Measurements from ENCODE around the gene USH1G.
"Not testable (repeated sequence)": the region's sequence is repeated elsewhere in the genome, so short reads cannot be mapped to it uniquely, and the experiment has no call there.

Gene USH1G

DNA sequence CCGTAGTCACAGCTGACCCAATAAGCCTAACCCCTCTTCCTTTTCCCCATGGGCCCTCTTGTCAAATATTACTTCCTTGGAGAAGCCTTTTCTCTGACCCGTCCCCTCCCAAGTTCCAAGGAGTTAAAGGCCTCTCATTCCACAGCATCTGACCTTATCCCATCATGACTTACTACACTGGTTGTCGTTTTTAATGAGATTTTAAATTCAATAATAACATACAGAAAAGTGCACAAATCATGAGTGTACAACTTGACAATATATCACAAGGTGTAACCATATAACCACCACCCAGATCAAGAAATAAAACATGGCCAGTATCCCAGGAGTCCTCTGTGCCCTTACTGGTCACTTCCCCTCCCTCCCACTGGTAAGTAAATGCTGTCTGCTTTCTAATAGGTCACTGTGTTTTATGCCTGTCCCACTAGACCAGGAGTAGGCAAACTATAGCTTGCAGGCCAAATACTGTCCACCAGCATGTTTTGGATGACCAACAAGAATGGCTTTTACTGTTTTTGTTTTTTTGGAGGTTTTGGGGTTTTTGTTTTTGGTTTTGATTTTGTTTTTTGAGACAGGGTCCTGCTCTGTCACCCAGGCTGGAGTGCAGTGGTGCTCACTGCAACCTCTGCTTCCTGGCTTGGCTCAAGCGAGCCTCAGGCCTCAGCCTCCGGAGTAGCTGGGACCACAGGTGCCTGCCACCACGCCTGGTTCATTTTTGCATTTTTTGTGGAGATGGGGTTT, 49.0 kb downstream of the USH1G start:
- DNase-seq (ENCODE audit: extremely low read depth, low read depth), result no peak
- TF ChIP-seq, protein P1, sequence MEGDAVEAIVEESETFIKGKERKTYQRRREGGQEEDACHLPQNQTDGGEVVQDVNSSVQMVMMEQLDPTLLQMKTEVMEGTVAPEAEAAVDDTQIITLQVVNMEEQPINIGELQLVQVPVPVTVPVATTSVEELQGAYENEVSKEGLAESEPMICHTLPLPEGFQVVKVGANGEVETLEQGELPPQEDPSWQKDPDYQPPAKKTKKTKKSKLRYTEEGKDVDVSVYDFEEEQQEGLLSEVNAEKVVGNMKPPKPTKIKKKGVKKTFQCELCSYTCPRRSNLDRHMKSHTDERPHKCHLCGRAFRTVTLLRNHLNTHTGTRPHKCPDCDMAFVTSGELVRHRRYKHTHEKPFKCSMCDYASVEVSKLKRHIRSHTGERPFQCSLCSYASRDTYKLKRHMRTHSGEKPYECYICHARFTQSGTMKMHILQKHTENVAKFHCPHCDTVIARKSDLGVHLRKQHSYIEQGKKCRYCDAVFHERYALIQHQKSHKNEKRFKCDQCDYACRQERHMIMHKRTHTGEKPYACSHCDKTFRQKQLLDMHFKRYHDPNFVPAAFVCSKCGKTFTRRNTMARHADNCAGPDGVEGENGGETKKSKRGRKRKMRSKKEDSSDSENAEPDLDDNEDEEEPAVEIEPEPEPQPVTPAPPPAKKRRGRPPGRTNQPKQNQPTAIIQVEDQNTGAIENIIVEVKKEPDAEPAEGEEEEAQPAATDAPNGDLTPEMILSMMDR (IDR thresholded peaks at IDR 0.05; ENCODE audit: low read depth, low read length, missing control alignments), result no peak
- peak overlapping the region; percentile 95 for H3K4me3 ChIP-seq (replicated peaks; ENCODE audit: low read depth, low read length)

DNA sequence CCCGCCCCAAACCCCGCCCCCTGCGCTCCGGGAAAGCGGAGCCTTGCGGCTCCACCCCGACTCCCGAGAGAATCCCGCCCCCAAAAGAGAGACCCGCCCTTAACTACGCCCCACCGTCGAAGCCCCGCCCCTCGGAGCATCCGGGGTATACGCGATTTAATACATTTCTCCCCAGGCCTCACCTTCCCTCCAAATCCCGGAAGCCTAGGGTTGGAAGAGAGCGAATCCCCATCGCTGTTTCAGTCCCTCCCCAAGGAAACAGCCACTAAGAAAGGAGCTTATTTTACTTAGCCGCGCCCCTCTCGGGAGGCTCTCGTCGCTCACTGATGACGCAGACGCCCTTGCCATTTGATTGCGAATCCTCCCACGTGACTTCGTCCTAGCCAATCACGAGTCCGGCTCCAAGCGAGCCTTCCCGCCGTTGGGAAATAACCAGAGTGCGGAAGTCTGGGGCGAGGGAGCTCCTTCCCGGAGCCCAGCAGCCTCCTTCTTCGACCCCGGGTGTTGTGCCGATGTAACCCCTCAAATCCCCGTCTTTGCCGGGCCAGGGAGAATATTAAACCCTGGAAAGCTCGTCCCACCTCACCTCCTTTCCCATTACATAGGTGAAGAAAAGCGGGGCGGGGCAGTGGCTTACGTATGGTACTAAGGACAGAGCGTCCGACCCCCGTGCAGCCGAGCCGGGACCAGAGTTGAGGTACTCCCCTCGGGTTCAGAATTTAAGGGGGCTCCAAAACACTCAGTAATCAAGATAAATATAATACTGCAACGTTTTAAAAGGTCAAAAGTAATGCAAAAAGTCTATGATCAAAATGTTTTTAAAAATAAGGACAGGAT, 49.8 kb downstream of the USH1G start:
- peak; percentile 99 for DNase-seq (ENCODE audit: extremely low read depth, low read depth)
- peak overlapping the region; percentile 95 for H3K4me3 ChIP-seq (replicated peaks; ENCODE audit: low read depth, low read length)
- TF ChIP-seq, protein P1 (IDR thresholded peaks at IDR 0.05; ENCODE audit: low read depth, low read length, missing control alignments), result no peak

DNA sequence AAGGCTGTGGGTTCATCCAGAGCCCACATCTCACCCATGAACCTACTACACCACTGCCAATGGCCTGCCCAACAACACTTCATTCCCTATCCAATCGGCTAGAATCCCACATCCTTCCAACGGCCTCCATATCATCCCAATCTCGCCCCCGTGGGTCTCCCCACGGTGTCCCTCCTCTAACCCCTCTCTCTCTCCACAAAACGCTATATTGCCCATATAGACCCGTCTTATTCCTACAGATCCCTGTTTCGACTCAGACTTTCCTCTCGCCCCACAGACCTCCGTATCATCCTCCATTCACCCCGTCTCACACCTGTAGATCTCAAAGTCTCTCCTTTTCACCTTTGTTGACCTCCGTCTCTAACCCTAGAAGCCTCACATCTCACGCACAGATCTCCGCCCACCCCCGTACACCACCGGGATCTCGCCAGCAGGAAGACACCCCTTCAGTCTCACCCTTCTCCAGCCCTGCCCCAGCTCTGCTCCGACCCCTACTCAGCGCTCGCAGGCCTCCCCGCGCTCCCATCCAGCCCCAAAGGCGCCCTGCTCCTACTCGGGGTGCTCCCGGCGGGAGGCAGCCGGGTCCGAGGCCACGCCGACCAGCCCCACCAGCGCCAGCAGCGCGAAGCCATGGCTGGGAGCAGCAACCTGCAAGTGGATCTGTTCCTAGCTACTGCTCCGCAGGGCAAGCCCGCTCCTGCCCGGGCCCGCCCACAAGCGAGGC, 50.6 kb downstream of the USH1G start, which contains the start of gene FDXR:
Gene FDXR, minus strand, starts transcription at position 682 of the 724 bp plus-strand sequence. Its CDS starts 50 bp downstream, at position 632.
- TF ChIP-seq, protein P1 (IDR thresholded peaks at IDR 0.05; ENCODE audit: low read depth, low read length, missing control alignments), result no peak
- DNase-seq (ENCODE audit: extremely low read depth, low read depth), result no peak
- H3K4me3 ChIP-seq (replicated peaks; ENCODE audit: low read depth, low read length), result peak within 1 kb of the TSS; percentile 95

DNA sequence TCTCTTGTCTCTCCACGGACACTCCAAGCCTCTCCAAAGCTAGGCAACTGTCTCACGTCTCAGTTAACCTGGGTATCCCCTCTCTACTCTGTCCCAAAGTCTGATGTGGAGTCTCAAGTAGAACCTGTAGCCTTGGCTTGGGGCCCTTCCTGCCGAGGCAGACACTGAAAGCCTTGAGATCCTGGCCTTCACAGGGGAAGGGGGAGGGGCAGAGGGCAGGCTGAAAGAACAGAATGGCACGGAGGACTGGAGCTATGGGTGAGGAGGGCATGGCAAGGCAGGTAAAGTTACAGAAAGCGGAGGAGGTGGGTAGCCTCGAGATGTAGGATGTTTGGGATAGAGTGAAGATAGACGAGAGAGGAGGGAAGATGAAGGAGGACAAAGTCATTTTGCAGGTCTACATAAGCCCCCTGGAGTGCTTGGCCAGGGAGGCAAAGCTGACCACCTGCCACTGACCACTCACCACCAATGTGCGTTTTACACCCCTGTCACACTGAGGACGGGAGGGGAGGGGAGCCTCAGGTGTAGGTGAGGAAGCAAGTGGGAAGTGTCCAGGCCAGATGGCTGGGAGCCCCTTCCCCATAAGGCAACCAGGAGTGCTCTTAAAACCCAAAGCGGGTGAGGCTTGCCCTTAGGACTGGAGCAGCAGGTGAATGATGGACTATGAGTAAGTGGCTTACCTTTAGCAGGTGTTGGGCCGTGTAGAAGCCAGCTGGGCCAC, 51.5 kb downstream of the USH1G start:
- TF ChIP-seq, protein P1 (IDR thresholded peaks at IDR 0.05; ENCODE audit: low read depth, low read length, missing control alignments), result no peak
- peak overlapping the region; percentile 95 for H3K4me3 ChIP-seq (replicated peaks; ENCODE audit: low read depth, low read length)
- DNase-seq (ENCODE audit: extremely low read depth, low read depth), result no peak

DNA sequence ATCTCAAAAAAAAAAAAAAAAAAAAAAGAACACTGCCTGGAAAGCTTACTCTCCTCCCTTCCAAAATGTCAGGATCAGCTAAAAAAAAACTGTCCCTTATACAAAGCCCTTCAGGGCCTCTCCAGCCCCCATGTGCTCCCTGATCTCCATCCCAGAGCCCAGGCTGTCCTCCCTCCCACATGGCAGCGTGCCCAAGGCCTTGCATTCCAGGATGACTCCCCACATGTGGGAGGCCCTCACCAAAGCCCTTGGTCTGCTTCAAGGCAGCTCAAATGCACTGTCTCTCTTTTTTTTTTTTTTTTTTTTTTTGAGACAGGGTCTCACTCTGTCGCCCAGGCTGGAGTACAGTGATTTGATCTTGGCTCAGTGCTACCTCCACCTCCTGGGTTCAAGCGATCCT, 52.5 kb downstream of the USH1G start:
- H3K4me3 ChIP-seq (replicated peaks; ENCODE audit: low read depth, low read length), result peak overlapping the region; percentile 95
- TF ChIP-seq, protein P1 (IDR thresholded peaks at IDR 0.05; ENCODE audit: low read depth, low read length, missing control alignments), result no peak
- peak; percentile 45 for DNase-seq (ENCODE audit: extremely low read depth, low read depth)

DNA sequence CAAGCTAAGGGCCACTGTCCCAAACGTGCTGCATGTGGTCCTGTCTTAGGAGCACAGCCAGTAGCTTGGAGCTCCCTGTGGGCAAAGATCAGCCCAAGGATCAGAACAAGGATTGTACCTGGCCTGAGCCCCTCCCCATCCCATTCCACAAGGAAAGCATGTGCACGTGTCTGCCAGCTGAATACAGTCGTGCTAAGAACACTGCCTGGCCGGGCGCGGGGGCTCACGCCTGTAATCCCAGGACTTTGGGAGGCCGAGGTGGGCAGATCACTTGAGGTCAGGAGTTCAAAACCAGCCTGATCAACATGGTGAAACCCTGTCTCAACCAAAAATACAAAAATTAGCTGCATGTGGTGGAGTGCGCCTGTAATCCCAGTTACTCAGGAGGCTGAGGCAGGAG, 53.0 kb downstream of the USH1G start:
- H3K4me3 ChIP-seq (replicated peaks; ENCODE audit: low read depth, low read length); DNase-seq (ENCODE audit: extremely low read depth, low read depth): not testable (repeated sequence)
